Esophagus muscularis mucosa (tissue), 4 donors: Measurements from ENCODE around the gene FGD5. TPM values are rescaled to one million over a fixed set of nuclear protein-coding genes. Genes with fewer than 3 reads are reported as not detected.

Source experiments
- DNase-seq: peaks from one replicate; pipeline ENCODE4 v3.0.0-alpha.2; 2017; ENCODE audit errors: extremely low spot score
- H3K27ac ChIP-seq, 4 donors: fragments of 200-600 bp; sonication (generic); replicated peaks in 1 of 4; 1 replicate in 3 of 4; 2 replicates in 1 of 4; pipeline ENCODE4 v1.5.1; 2016 to 2019; ENCODE audit warnings: mild to moderate bottlenecking in 1 of 4
- H3K27me3 ChIP-seq, 4 donors: fragments of 200-600 bp; sonication (generic); one replicate each; pipeline versions ENCODE4 v1.5.1 to v1.6.0; 2016 to 2019
- H3K36me3 ChIP-seq, 4 donors: fragments of 200-600 bp; sonication (generic); one replicate each; pipeline ENCODE4 v1.5.1; 2016 to 2019
- H3K4me1 ChIP-seq, 4 donors: fragments of 200-600 bp; sonication (generic); one replicate each; pipeline ENCODE4 v1.5.1; 2016 to 2019
- H3K4me3 ChIP-seq, 4 donors: fragments of 200-600 bp; sonication (generic); 1 replicate in 2 of 4; 2 replicates in 2 of 4; pipeline ENCODE4 v1.5.1; 2016 to 2019; ENCODE audit warnings: mild to moderate bottlenecking in 4 of 4, moderate library complexity in 1 of 4
- H3K9me3 ChIP-seq, 4 donors: fragments of 200-600 bp; sonication (generic); 1 replicate in 3 of 4; 2 replicates in 1 of 4; pipeline ENCODE4 v1.5.1; 2016 to 2019
- EP300 ChIP-seq: sonication (generic); formaldehyde crosslinking; IDR thresholded peaks from one replicate; pipeline ENCODE4 v1.6.1; 2017; ENCODE audit warnings: antibody characterized with exemption
- POLR2A ChIP-seq: fragments of 450-650 bp; IDR thresholded peaks from one replicate; pipeline ENCODE4 v1.6.1; 2017; ENCODE audit warnings: antibody characterized with exemption, moderate library complexity, mild to moderate bottlenecking, low read depth
- POLR2AphosphoS5 ChIP-seq, 2 donors: sonication (generic); formaldehyde crosslinking; IDR thresholded peaks; one replicate each; pipeline ENCODE4 v1.6.1; 2017; ENCODE audit warnings: antibody characterized with exemption in 2 of 2
- WGBS: methylation state at CpG from one replicate; pipeline ENCODE4 v1.1.5; 2018; 5-methylcytosine and 5-hydroxymethylcytosine counted together
- intact Hi-C: fragments of 100-400 bp; cut with DNase I; formaldehyde crosslinking; loops from one replicate; pipeline ENCODE4 v1.15.1; 2023
- total RNA-seq, 4 donors: library from RNA; depleted of rRNA; stranded (reverse); fragments of >200 nt; gene quantifications; one replicate each; pipeline versions ENCODE4 v1.1.0 to v1.2.1, GENCODE V29; 2016
- TF ChIP-seq, protein P1 (sequence below), 3 experiments: fragments of 200-600 bp in 2 of 3; fragments of 450-650 bp in 1 of 3; sonication (generic) in 2 of 3; IDR thresholded peaks; one replicate each; pipeline ENCODE4 v1.5.1; 2017 to 2019; ENCODE audit warnings: antibody characterized with exemption in 3 of 3, mild to moderate bottlenecking in 2 of 3, moderate library complexity in 1 of 3

The FGD5 gene
- total RNA-seq, 4 donors from 2014 or later: 15.4 to 21.1 (median 16.1) TPM

DNA sequence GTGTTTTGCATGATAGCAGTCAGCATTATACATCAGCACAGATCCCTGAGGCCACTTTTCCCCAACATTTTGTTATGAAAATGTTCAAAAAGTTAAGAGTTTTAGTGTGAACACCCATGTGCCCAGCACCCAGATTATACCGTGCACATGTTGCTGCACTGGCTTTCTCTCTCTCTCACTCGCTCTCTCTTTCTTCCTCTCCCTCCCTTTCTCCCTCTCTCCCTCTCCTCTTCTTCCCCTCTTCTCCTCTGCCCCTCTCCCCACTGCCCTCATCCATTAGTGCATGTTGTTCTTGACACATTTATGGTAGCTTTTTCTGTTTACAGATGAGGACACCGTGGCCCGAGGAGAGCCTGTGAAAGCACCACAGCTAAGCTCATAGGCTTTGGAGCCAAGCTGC lies 7.3 kb downstream of the FGD5 start:
- Histone ChIP-seq H3K27me3 (peaks cover 0 to 8% (median 0%) of the 10 kb centered on the region in 4 donors), H3K9me3 (no peaks in the 10 kb centered on the region), H3K36me3 (peaks cover 0 to 5% (median 0%) of the 10 kb centered on the region in 4 donors), H3K4me3 (no peak overlapping the region), H3K4me1 (peaks cover 12 to 34% (median 28%) of the 10 kb centered on the region in 4 donors), H3K27ac (no peak overlapping the region)
- no peak for DNase-seq
- intact Hi-C loops: no loop called here
- TF ChIP-seq POLR2A (no peak), POLR2AphosphoS5 (IDR thresholded peaks at IDR 0.05) (no peak), EP300 (no peak)
- TF ChIP-seq, protein P1, sequence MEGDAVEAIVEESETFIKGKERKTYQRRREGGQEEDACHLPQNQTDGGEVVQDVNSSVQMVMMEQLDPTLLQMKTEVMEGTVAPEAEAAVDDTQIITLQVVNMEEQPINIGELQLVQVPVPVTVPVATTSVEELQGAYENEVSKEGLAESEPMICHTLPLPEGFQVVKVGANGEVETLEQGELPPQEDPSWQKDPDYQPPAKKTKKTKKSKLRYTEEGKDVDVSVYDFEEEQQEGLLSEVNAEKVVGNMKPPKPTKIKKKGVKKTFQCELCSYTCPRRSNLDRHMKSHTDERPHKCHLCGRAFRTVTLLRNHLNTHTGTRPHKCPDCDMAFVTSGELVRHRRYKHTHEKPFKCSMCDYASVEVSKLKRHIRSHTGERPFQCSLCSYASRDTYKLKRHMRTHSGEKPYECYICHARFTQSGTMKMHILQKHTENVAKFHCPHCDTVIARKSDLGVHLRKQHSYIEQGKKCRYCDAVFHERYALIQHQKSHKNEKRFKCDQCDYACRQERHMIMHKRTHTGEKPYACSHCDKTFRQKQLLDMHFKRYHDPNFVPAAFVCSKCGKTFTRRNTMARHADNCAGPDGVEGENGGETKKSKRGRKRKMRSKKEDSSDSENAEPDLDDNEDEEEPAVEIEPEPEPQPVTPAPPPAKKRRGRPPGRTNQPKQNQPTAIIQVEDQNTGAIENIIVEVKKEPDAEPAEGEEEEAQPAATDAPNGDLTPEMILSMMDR (IDR thresholded peaks at IDR 0.05): no peak
- WGBS: 77% methylated on average over 4 of the region's 4 CpGs

DNA sequence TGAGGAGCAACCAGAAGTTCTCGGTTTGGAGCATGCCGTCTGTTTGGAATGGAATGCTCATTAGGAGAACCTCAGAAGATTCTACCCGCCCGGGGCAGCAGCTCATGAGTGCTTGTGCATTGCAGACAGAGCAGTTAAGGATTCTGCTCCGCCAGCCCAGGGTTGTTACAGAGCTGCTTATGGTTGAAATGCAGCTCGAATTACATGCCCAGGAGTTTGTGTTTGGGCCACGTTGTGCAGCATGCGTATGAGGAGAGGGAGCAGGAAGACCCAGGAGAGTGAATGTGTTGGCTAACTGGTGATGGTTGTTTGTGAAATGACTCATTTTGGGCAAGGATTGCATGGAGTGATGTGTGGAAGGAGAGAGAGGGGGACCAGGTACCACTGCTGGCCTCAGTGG lies 9.0 kb downstream of the FGD5 start:
- 76% methylated on average over 8 of the region's 8 CpGs for WGBS

GRCh38 chr3:14829811-14830210 lies 11.0 kb downstream of the FGD5 start:
- Histone ChIP-seq H3K9me3 (no peaks in the 10 kb centered on the region), H3K4me1 (peaks cover 0 to 24% (median 14%) of the 10 kb centered on the region in 4 donors), H3K27me3 (peaks cover 0 to 8% (median 0%) of the 10 kb centered on the region in 4 donors), H3K4me3 (no peak overlapping the region), H3K27ac (no peak overlapping the region), H3K36me3 (no peaks in the 10 kb centered on the region)
- TF ChIP-seq, protein P1 (IDR thresholded peaks at IDR 0.05): no peak
- TF ChIP-seq POLR2AphosphoS5 (IDR thresholded peaks at IDR 0.05) (no peak), EP300 (no peak), POLR2A (no peak)
- no peak for DNase-seq
- 61% methylated on average over 5 of the region's 5 CpGs for WGBS
- intact Hi-C loops: no loop called here

More for the DNA sequence above, 9.0 kb downstream of the FGD5 start:
- Histone ChIP-seq H3K4me3 (no peak overlapping the region), H3K27me3 (peaks cover 0 to 8% (median 0%) of the 10 kb centered on the region in 4 donors), H3K4me1 (peaks cover 8 to 40% (median 29%) of the 10 kb centered on the region in 4 donors), H3K36me3 (no peaks in the 10 kb centered on the region), H3K27ac (no peak overlapping the region), H3K9me3 (no peaks in the 10 kb centered on the region)
- intact Hi-C loops: no loop called here
- no peak for DNase-seq
- TF ChIP-seq POLR2AphosphoS5 (IDR thresholded peaks at IDR 0.05) (no peak), EP300 (no peak), POLR2A (no peak)
- TF ChIP-seq, protein P1 (IDR thresholded peaks at IDR 0.05): no peak

DNA sequence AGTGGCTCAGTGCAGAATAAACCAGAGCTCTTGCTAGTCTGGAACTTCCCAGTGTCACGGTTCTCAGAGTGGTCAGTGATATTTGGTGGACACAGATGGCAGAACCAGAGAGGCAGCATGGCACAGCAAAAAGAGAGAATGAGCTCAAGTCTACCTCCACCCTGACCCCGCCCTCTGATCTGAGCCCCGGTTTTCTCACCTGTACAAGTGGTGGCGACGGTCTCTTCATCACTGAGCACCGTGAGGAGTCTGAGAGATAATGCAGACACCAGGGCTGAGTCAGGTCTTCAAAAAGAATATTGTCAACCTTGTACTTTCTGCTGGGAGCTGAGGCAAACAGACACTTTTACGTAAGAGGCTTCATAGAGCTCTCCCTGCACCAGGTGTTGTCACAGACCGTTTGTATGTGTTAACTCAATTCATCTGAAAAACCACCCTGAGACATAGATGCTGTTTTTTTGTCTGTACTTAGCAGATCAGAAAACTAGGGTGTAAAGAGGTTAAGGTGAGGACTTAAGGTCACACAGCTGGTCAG lies 13.2 kb downstream of the FGD5 start:
- TF ChIP-seq POLR2AphosphoS5 (IDR thresholded peaks at IDR 0.05): no peak
- TF ChIP-seq, protein P1 (IDR thresholded peaks at IDR 0.05): no peak
- TF ChIP-seq POLR2A: no peak
- no peak for TF ChIP-seq EP300
- peaks cover 0 to 8% (median 0%) of the 10 kb centered on the region in 4 donors for H3K27me3 ChIP-seq
- no peak for DNase-seq
- 88% methylated on average over 8 of the region's 8 CpGs for WGBS
- no peak overlapping the region for H3K4me3 ChIP-seq
- H3K36me3 ChIP-seq: no peaks in the 10 kb centered on the region
- no peaks in the 10 kb centered on the region for H3K9me3 ChIP-seq
- intact Hi-C loops: no loop called here
- H3K27ac ChIP-seq: no peak overlapping the region
- peaks cover 18 to 38% (median 26%) of the 10 kb centered on the region in 4 donors for H3K4me1 ChIP-seq
